Posterior vena cava (tissue), 2 donors: Measurements from ENCODE around the gene USP17L27. TPM values are rescaled to one million over a fixed set of nuclear protein-coding genes. Genes with fewer than 3 reads are reported as not detected.
A peak's percentile ranks its signal among the peaks of the same experiment; 100 is the strongest.
"Not testable (repeated sequence)": the region's sequence is repeated elsewhere in the genome, so short reads cannot be mapped to it uniquely, and the experiment has no call there.

Source experiments
- DNase-seq: peaks from one replicate; pipeline ENCODE4 v3.0.0-alpha.2; 2020; ENCODE audit warnings: low spot score
- intact Hi-C, 2 donors: fragments of 100-400 bp; cut with DNase I; formaldehyde crosslinking; loops; one replicate each; pipeline versions ENCODE4 v1.14.1 to v1.14.2; 2022 to 2023
- long read RNA-seq, 2 donors: library from polyadenylated mRNA; unstranded; transcript quantifications; one replicate each; pipeline ENCODE4 v2.0.0, GENCODE V29; 2020 to 2021
- total RNA-seq, 2 donors: library from RNA; stranded (reverse); fragmentation: NEBNext Ultra II Directional; extraction: Animal tissue kit (Norgen Biotek cat#: 25700); gene quantifications; one replicate each; pipeline ENCODE4 v1.2.1, GENCODE V29; 2021
- donor health status: DM: yes; HTN: yes; CAD: no.
- donor health status: DM: yes; HTN: yes; CAD: no.

Gene USP17L27
- total RNA-seq: not detected
- long read RNA-seq, donor 1: 0 reads
- long read RNA-seq, donor 2: 0 reads

GRCh38 chr4:9343848-9344247, at the start of gene USP17L27:
TSS of gene USP17L27 (plus strand) at chr4:9344148. CDS start at chr4:9344148, 0 bp downstream.
- intact Hi-C loops: not testable (repeated sequence)

GRCh38 chr4:9324191-9324590, 19.8 kb upstream of the USP17L27 start:
- intact Hi-C loops, DNase-seq: not testable (repeated sequence)

More at GRCh38 chr4:9343848-9344247, at the start of gene USP17L27:
- DNase-seq: not testable (repeated sequence)

GRCh38 chr4:9324865-9325264, 19.1 kb upstream of the USP17L27 start, which contains the start of gene USP17L24:
TSS of gene USP17L24 (plus strand) at chr4:9325165. CDS start at chr4:9325165, 0 bp downstream.
- intact Hi-C loops, DNase-seq: not testable (repeated sequence)

GRCh38 chr4:9329611-9330010, 14.3 kb upstream of the USP17L27 start, which contains the start of gene USP17L25:
TSS of gene USP17L25 (plus strand) at chr4:9329911. CDS start at chr4:9329911, 0 bp downstream.
- DNase-seq, intact Hi-C loops: not testable (repeated sequence)

- DNase-seq, intact Hi-C loops: not testable (repeated sequence)
Observed at GRCh38 chr4:9334358-9334757, 9.6 kb upstream of the USP17L27 start, which contains the start of gene USP17L26. TSS of gene USP17L26 (plus strand) at chr4:9334658. CDS start at chr4:9334658, 0 bp downstream.

- DNase-seq, intact Hi-C loops: not testable (repeated sequence)
Observed at GRCh38 chr4:9339103-9339502, 4.8 kb upstream of the USP17L27 start, which contains the start of gene USP17L5. TSS of gene USP17L5 (plus strand) at chr4:9339403. CDS start at chr4:9339403, 0 bp downstream.

- DNase-seq, intact Hi-C loops: not testable (repeated sequence)
Observed at GRCh38 chr4:9348593-9348992, 4.6 kb downstream of the USP17L27 start, which contains the start of gene USP17L28. TSS of gene USP17L28 (plus strand) at chr4:9348893. CDS start at chr4:9348893, 0 bp downstream.

- intact Hi-C loops, DNase-seq: not testable (repeated sequence)
Observed at GRCh38 chr4:9350866-9351265, 6.9 kb downstream of the USP17L27 start.

GRCh38 chr4:9353338-9353737, 9.4 kb downstream of the USP17L27 start, which contains the start of gene USP17L29:
TSS of gene USP17L29 (plus strand) at chr4:9353638. CDS start at chr4:9353638, 0 bp downstream.
- DNase-seq, intact Hi-C loops: not testable (repeated sequence)

- DNase-seq, intact Hi-C loops: not testable (repeated sequence)
Observed at GRCh38 chr4:9362829-9363228, 18.9 kb downstream of the USP17L27 start, which contains the start of gene USP17L30. TSS of gene USP17L30 (plus strand) at chr4:9363129. CDS start at chr4:9363129, 0 bp downstream.

- DNase-seq, intact Hi-C loops: not testable (repeated sequence)
Observed at GRCh38 chr4:9379881-9380280, 35.9 kb downstream of the USP17L27 start.

GRCh38 chr4:9381012-9381534, 37.1 kb downstream of the USP17L27 start:
- peak; percentile 86 for DNase-seq

GRCh38 chr4:9384126-9384525, 40.2 kb downstream of the USP17L27 start:
- DNase-seq: no peak
- intact Hi-C loops: no loop called here

More at GRCh38 chr4:9381012-9381534, 37.1 kb downstream of the USP17L27 start:
- intact Hi-C loops: not testable (repeated sequence)

GRCh38 chr4:9389001-9389400, 45.1 kb downstream of the USP17L27 start:
- intact Hi-C loops: not testable (repeated sequence)

More at GRCh38 chr4:9389001-9389400, 45.1 kb downstream of the USP17L27 start:
- DNase-seq: not testable (repeated sequence)

Other genes with a start within 250 kb of the USP17L27 start
- not detected for gene FAM90A26, start 173.7 kb upstream of the USP17L27 start, total RNA-seq
- not detected for gene USP17L10, start 133.5 kb upstream of the USP17L27 start, total RNA-seq
- gene USP17L11, start 128.7 kb upstream of the USP17L27 start, total RNA-seq: not detected
- gene USP17L12, start 124.0 kb upstream of the USP17L27 start, total RNA-seq: not detected
- not detected for gene USP17L13, start 119.3 kb upstream of the USP17L27 start, total RNA-seq
- gene USP17L15, start 109.8 kb upstream of the USP17L27 start, total RNA-seq: under 1 TPM in 1 of 2 donors, not detected in 1; 0.14 TPM
- gene USP17L17, start 100.3 kb upstream of the USP17L27 start, total RNA-seq: not detected
- not detected for gene USP17L18, start 95.5 kb upstream of the USP17L27 start, total RNA-seq
- gene USP17L19, start 90.8 kb upstream of the USP17L27 start, total RNA-seq: not detected
- not detected for gene USP17L20, start 86.0 kb upstream of the USP17L27 start, total RNA-seq
- gene USP17L21, start 81.3 kb upstream of the USP17L27 start, total RNA-seq: not detected
- not detected for gene USP17L22, start 76.5 kb upstream of the USP17L27 start, total RNA-seq
- gene USP17L24, start 19.0 kb upstream of the USP17L27 start, total RNA-seq: not detected
- not detected for gene USP17L25, start 14.2 kb upstream of the USP17L27 start, total RNA-seq
- not detected for gene USP17L26, start 9.5 kb upstream of the USP17L27 start, total RNA-seq
- not detected for gene USP17L5, start 4.7 kb upstream of the USP17L27 start, total RNA-seq
- not detected for gene USP17L28, start 4.7 kb downstream of the USP17L27 start, total RNA-seq
- gene USP17L29, start 9.5 kb downstream of the USP17L27 start, total RNA-seq: not detected
- gene USP17L30, start 19.0 kb downstream of the USP17L27 start, total RNA-seq: not detected
- not detected for gene DEFB131A, start 100.3 kb downstream of the USP17L27 start, total RNA-seq